GM23248 (cell line): ENCODE measurements around the gene SARDH. TPM values are rescaled to one million over a fixed set of nuclear protein-coding genes. Genes with fewer than 3 reads are reported as not detected.

Experiments
- DNase-seq: peaks from one replicate; pipeline ENCODE4 v3.0.0-alpha.2; 2015
- H2AFZ ChIP-seq: fragments of 200-600 bp; sonication (generic); 2 replicates; pipeline ENCODE4 v1.6.1; 2016; ENCODE audit warnings: antibody characterized with exemption
- H3F3A ChIP-seq: fragments of 200-600 bp; sonication (generic); 2 replicates; pipeline ENCODE4 v1.6.1; 2016; ENCODE audit warnings: mild to moderate bottlenecking, antibody characterized with exemption, mixed run types; ENCODE audit not compliant: insufficient read depth
- H3K27ac ChIP-seq: fragments of 200-600 bp; sonication (generic); 2 replicates; pipeline ENCODE4 v1.5.1; 2016; ENCODE audit warnings: mild to moderate bottlenecking
- H3K27me3 ChIP-seq: fragments of 200-600 bp; sonication (generic); replicated peaks from 2 replicates; pipeline ENCODE4 v1.6.1; 2016; ENCODE audit warnings: mild to moderate bottlenecking; ENCODE audit not compliant: insufficient read depth
- H3K36me3 ChIP-seq: fragments of 200-600 bp; sonication (generic); 2 replicates; pipeline ENCODE4 v1.6.1; 2016; ENCODE audit warnings: low read depth, mild to moderate bottlenecking
- H3K4me1 ChIP-seq: fragments of 200-600 bp; sonication (generic); 2 replicates; pipeline ENCODE4 v1.6.1; 2016; ENCODE audit warnings: mild to moderate bottlenecking; ENCODE audit not compliant: insufficient read depth
- H3K4me2 ChIP-seq: fragments of 200-600 bp; sonication (generic); one replicate; pipeline ENCODE4 v1.6.1; 2016; ENCODE audit warnings: mild to moderate bottlenecking; ENCODE audit not compliant: unreplicated experiment
- H3K4me3 ChIP-seq: fragments of 200-600 bp; sonication (generic); 2 replicates; pipeline ENCODE4 v1.5.1; 2016; ENCODE audit warnings: mild to moderate bottlenecking
- H3K79me2 ChIP-seq: fragments of 200-600 bp; sonication (generic); 2 replicates; pipeline ENCODE4 v1.6.1; 2016; ENCODE audit warnings: mild to moderate bottlenecking; ENCODE audit not compliant: insufficient read depth
- H3K9ac ChIP-seq: fragments of 200-600 bp; sonication (generic); 2 replicates; pipeline ENCODE4 v1.6.1; 2016; ENCODE audit warnings: mild to moderate bottlenecking
- H3K9me2 ChIP-seq: fragments of 200-600 bp; sonication (generic); 2 replicates; pipeline ENCODE4 v1.6.1; 2016; ENCODE audit warnings: mixed run types, mild to moderate bottlenecking, moderate library complexity; ENCODE audit not compliant: insufficient read depth
- H3K9me3 ChIP-seq: fragments of 200-600 bp; sonication (generic); one replicate; pipeline ENCODE4 v1.6.1; 2017; ENCODE audit warnings: low read depth
- H4K20me1 ChIP-seq: fragments of 200-600 bp; sonication (generic); 2 replicates; pipeline ENCODE4 v1.6.0; 2016; ENCODE audit not compliant: insufficient read depth
- EZH2 ChIP-seq: fragments of 200-600 bp; sonication (generic); IDR thresholded peaks from 2 replicates; pipeline ENCODE4 v1.6.1; 2018; ENCODE audit warnings: antibody characterized with exemption, mild to moderate bottlenecking; ENCODE audit not compliant: insufficient read depth, poor library complexity, severe bottlenecking
- EZH2phosphoT487 ChIP-seq: fragments of 200-600 bp; sonication (generic); IDR thresholded peaks from 2 replicates; pipeline ENCODE4 v1.6.1; 2018; ENCODE audit warnings: antibody characterized with exemption, moderate library complexity, mild to moderate bottlenecking, low read depth; ENCODE audit not compliant: insufficient read depth
- WGBS, 2 experiments: methylation state at CpG; one replicate each; pipeline ENCODE4 v1.1.6; 2015 to 2017; ENCODE audit warnings: low lambda C conversion rate in 2 of 2, low coverage in 1 of 2; ENCODE audit errors: missing lambda C conversion rate in 2 of 2; 5-methylcytosine and 5-hydroxymethylcytosine counted together
- in situ Hi-C: fragments of 300-500 bp; cut with MboI; formaldehyde crosslinking; loops from 2 replicates; pipeline ENCODE4 v1.15.0; 2020
- polyA plus RNA-seq: library from polyadenylated mRNA; unstranded; fragments of >200 nt; fragmentation: Nextera tagmentation; extraction: Ambion mirVana; gene quantifications from 2 replicates; pipeline ENCODE4 v1.2.1, GENCODE V29; 2016
- total RNA-seq: library from RNA; depleted of rRNA; stranded (reverse); fragments of >200 nt; shearing (Covaris generic); gene quantifications from 2 replicates; pipeline ENCODE4 v1.2.3, GENCODE V29; 2014

The SARDH gene
- total and polyA plus RNA-seq, 2 experiments from 2014 or later: 0.16 to 2.4 TPM

GRCh38 chr9:133772581-133772980 is 34.4 kb upstream of the SARDH start:
- H3K4me1 ChIP-seq: no peaks in the 10 kb centered on the region
- no peaks in the 10 kb centered on the region for H3K27me3 ChIP-seq
- H4K20me1 ChIP-seq: no peaks in the 10 kb centered on the region
- in situ Hi-C loops: no loop called here
- H3K79me2 ChIP-seq: no peaks in the 10 kb centered on the region
- H3K9me2 ChIP-seq: no peaks in the 10 kb centered on the region
- H3F3A ChIP-seq: no peaks in the 10 kb centered on the region
- H3K9me3 ChIP-seq: no peaks in the 10 kb centered on the region
- no peak overlapping the region for H3K27ac ChIP-seq
- peaks cover 13% of the 10 kb centered on the region; the same call in 1 of the 2 replicates for H3K36me3 ChIP-seq
- H2AFZ ChIP-seq: no peak overlapping the region
- no peak overlapping the region for H3K9ac ChIP-seq
- no peak overlapping the region for H3K4me3 ChIP-seq
- H3K4me2 ChIP-seq: no peak overlapping the region
- TF ChIP-seq EZH2: no peak
- TF ChIP-seq EZH2phosphoT487: no peak
- DNase-seq: no peak
- 97 to 100% methylated on average over 5 to 6 of the region's 7 CpGs for WGBS, 2 experiments

DNA sequence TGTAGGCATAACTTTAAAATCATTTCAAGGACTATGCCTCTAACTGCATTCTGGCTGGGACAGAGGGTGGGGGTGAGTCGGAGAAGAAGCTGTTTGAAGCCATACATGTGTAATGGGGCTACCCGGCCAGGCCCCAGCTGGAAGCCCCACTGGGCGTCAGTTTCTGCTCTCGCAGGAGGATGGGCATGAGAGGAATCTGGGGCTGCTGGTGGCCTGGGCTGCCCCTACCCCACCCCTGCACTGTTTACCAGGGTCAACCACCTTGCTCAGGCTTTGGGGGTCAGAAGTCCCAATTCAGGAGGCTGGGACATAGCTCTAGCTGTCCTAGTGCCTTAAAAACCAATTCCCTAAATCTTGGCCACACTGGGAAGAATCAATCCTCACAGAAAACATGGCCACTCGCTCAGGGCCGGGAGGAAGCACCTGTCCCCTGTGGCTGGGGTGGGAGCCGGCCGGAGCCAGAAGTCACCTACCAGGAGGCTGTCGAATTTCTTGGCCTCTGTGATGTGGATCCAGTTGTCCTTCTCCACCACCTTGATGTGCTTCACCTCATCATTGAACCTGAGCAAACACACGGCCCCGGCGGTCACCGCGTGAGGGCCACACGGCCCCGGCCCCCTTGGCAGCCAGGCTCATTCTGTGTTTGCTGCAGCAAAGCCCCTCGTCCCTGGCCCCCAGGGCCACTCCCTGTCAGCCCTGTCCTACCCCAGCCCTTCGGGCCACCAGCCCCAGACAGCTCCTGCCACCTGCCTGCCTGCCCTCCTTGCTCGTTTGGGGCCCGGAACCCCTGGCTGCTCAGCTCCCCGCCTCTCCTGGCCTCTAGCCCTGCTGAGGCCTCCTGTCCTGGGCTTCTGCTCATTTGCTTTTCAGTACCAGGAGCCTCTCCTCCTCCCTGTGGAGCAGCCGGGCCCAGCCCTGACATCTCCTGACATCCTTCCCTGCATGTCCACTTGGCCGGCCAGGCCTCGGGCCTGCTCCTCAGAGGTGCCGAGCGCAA is 33.6 kb upstream of the SARDH start:
- no peaks in the 10 kb centered on the region for H3K9me2 ChIP-seq
- H3F3A ChIP-seq: no peaks in the 10 kb centered on the region
- no peak overlapping the region for H3K9ac ChIP-seq
- no peak for DNase-seq
- H3K9me3 ChIP-seq: no peaks in the 10 kb centered on the region
- 86 to 89% methylated on average over 20 to 26 of the region's 26 CpGs for WGBS, 2 experiments
- no peaks in the 10 kb centered on the region for H3K79me2 ChIP-seq
- H3K27ac ChIP-seq: no peak overlapping the region
- H3K27me3 ChIP-seq: no peaks in the 10 kb centered on the region
- H2AFZ ChIP-seq: no peak overlapping the region
- TF ChIP-seq EZH2 (no peak), EZH2phosphoT487 (no peak)
- in situ Hi-C loops: no loop called here
- H3K4me2 ChIP-seq: no peak overlapping the region
- H4K20me1 ChIP-seq: no peaks in the 10 kb centered on the region
- H3K36me3 ChIP-seq: peaks cover 21% of the 10 kb centered on the region
- H3K4me3 ChIP-seq: no peak overlapping the region
- H3K4me1 ChIP-seq: no peaks in the 10 kb centered on the region

- H3K9ac ChIP-seq: no peak overlapping the region
- no peak for DNase-seq
- in situ Hi-C loops: no loop called here
- no peak overlapping the region for H2AFZ ChIP-seq
- no peaks in the 10 kb centered on the region for H3K79me2 ChIP-seq
- H3K4me3 ChIP-seq: no peak overlapping the region
- WGBS, 2 experiments: 82 to 87% methylated on average over 15 to 16 of the region's 16 CpGs
- H3K27me3 ChIP-seq: no peaks in the 10 kb centered on the region
- no peaks in the 10 kb centered on the region for H4K20me1 ChIP-seq
- no peaks in the 10 kb centered on the region for H3K9me2 ChIP-seq
- no peak overlapping the region for H3K27ac ChIP-seq
- no peaks in the 10 kb centered on the region for H3K9me3 ChIP-seq
- no peak overlapping the region for H3K4me2 ChIP-seq
- no peaks in the 10 kb centered on the region for H3K4me1 ChIP-seq
- H3F3A ChIP-seq: peaks cover 6% of the 10 kb centered on the region; the same call in 1 of the 2 replicates
- TF ChIP-seq EZH2phosphoT487 (no peak), EZH2 (no peak)
- peaks cover 24% of the 10 kb centered on the region for H3K36me3 ChIP-seq
These were observed 32.1 kb upstream of the SARDH start for GRCh38 chr9:133770076-133770777.

GRCh38 chr9:133769511-133770075 is 31.4 kb upstream of the SARDH start:
- Histone ChIP-seq H3F3A (peaks cover 7% of the 10 kb centered on the region; the same call in 1 of the 2 replicates), H3K27me3 (no peaks in the 10 kb centered on the region), H3K9me3 (no peaks in the 10 kb centered on the region), H4K20me1 (no peaks in the 10 kb centered on the region), H3K4me2 (no peak overlapping the region), H3K9ac (no peak overlapping the region), H3K9me2 (no peaks in the 10 kb centered on the region), H2AFZ (no peak overlapping the region), H3K4me1 (no peaks in the 10 kb centered on the region), H3K36me3 (peaks cover 23% of the 10 kb centered on the region), H3K79me2 (no peaks in the 10 kb centered on the region), H3K4me3 (no peak overlapping the region), H3K27ac (no peak overlapping the region)
- WGBS, 2 experiments: 95 to 99% methylated on average over 15 to 17 of the region's 17 CpGs
- TF ChIP-seq EZH2 (no peak), EZH2phosphoT487 (no peak)
- no peak for DNase-seq
- in situ Hi-C loops: no loop called here
